CD8-positive, alpha-beta memory T cell (primary cell): ENCODE data around the gene FAM114A2. TPM values are rescaled to one million over a fixed set of nuclear protein-coding genes. Genes with fewer than 3 reads are reported as not detected.
A peak's percentile ranks its signal among the peaks of the same experiment; 100 is the strongest.

Experiments
- CTCF ChIA-PET: fragments of 350-600 bp; sonication (Branson Sonifier 250); formaldehyde crosslinking; loops from one replicate; lab custom pipeline; 2021; ENCODE audit warnings: antibody characterized with exemption; lab: Charles Lee
- POLR2A ChIA-PET: fragments of 350-600 bp; sonication (Branson Sonifier 250); formaldehyde crosslinking; loops from one replicate; lab custom pipeline; 2021; ENCODE audit warnings: antibody characterized with exemption; lab: Charles Lee
- DNase-seq, 5 donors: peaks; one replicate each; pipeline versions ENCODE4 v3.0.0 to v3.0.0-alpha.2; 2020 to 2022; ENCODE audit warnings: mixed read lengths in 1 of 5
- H3K27ac ChIP-seq: one replicate; pipeline ENCODE4 v1.7.0; 2013; ENCODE audit warnings: low read depth, mild to moderate bottlenecking, low read length, moderate library complexity
- H3K27me3 ChIP-seq: 2 replicates; pipeline ENCODE4 v1.7.0; 2013; ENCODE audit warnings: low read length, mild to moderate bottlenecking; ENCODE audit not compliant: insufficient read depth, poor library complexity, severe bottlenecking
- H3K36me3 ChIP-seq: 2 replicates; pipeline ENCODE4 v1.7.0; 2013; ENCODE audit warnings: mild to moderate bottlenecking, low read length, moderate library complexity; ENCODE audit not compliant: insufficient read depth
- H3K4me1 ChIP-seq: 2 replicates; pipeline ENCODE4 v1.7.0; 2013; ENCODE audit warnings: mild to moderate bottlenecking, low read length, moderate library complexity; ENCODE audit not compliant: insufficient read depth
- H3K4me3 ChIP-seq: 2 replicates; pipeline ENCODE4 v1.7.0; 2013; ENCODE audit warnings: mild to moderate bottlenecking, low read length
- H3K9me3 ChIP-seq: 2 replicates; pipeline ENCODE4 v1.7.0; 2013; ENCODE audit warnings: mild to moderate bottlenecking, low read length
- H3K27ac Mint-ChIP-seq, 8 donors: one replicate each; pipeline ENCODE4 v1.8.0; 2020 to 2021; ENCODE audit warnings: mixed read lengths in 8 of 8, mild to moderate bottlenecking in 6 of 8, inconsistent platforms in 3 of 8, moderate library complexity in 3 of 8
- H3K27me3 Mint-ChIP-seq, 2 donors: one replicate each; pipeline ENCODE4 v1.8.0; 2020 to 2021; ENCODE audit warnings: mixed read lengths in 2 of 2, mild to moderate bottlenecking in 1 of 2, moderate library complexity in 1 of 2
- H3K36me3 Mint-ChIP-seq, 3 donors: one replicate each; pipeline ENCODE4 v1.8.0; 2020 to 2021; ENCODE audit warnings: mixed read lengths in 3 of 3, inconsistent platforms in 1 of 3, mild to moderate bottlenecking in 1 of 3
- H3K4me1 Mint-ChIP-seq, 3 donors: one replicate each; pipeline ENCODE4 v1.8.0; 2020 to 2021; ENCODE audit warnings: mixed read lengths in 3 of 3, inconsistent platforms in 1 of 3, mild to moderate bottlenecking in 1 of 3
- H3K4me3 Mint-ChIP-seq, 7 donors: one replicate each; pipeline ENCODE4 v1.8.0; 2020 to 2021; ENCODE audit warnings: mixed read lengths in 7 of 7, mild to moderate bottlenecking in 6 of 7, moderate library complexity in 4 of 7, inconsistent platforms in 2 of 7
- H3K9me3 Mint-ChIP-seq, 5 donors: one replicate each; pipeline ENCODE4 v1.8.0; 2020 to 2022; ENCODE audit warnings: mixed read lengths in 5 of 5, mild to moderate bottlenecking in 3 of 5, moderate library complexity in 2 of 5, inconsistent platforms in 1 of 5
- polyA plus RNA-seq: library from polyadenylated mRNA; unstranded; fragments of 300-500 nt; fragmentation: Illumina TruSeq; gene quantifications from one replicate; pipeline ENCODE4 v1.2.3, GENCODE V29; 2021
- total RNA-seq, 2 experiments: library from RNA; stranded (reverse); gene quantifications; one replicate each; pipeline ENCODE4 v1.2.3, GENCODE V29; 2021

FAM114A2 gene
- total and polyA plus RNA-seq, 3 experiments from 2014 or later = 17.9 to 26.6 (median 23.4) TPM

GRCh38 chr5:153969563-153969895 is 69.2 kb downstream of the FAM114A2 start:
- peaks cover 5 to 9% of the 10 kb centered on the region in 2 donors for H3K27me3 Mint-ChIP-seq
- H3K36me3 Mint-ChIP-seq = peaks cover 0 to 2% (median 0%) of the 10 kb centered on the region in 3 donors
- H3K27ac Mint-ChIP-seq = no peak overlapping the region
- H3K9me3 Mint-ChIP-seq = peaks cover 0 to 1% (median 0%) of the 10 kb centered on the region in 5 donors
- Histone ChIP-seq H3K27ac (no peak overlapping the region), H3K27me3 (peaks cover 3% of the 10 kb centered on the region), H3K9me3 (no peaks in the 10 kb centered on the region), H3K36me3 (no peaks in the 10 kb centered on the region), H3K4me1 (no peaks in the 10 kb centered on the region), H3K4me3 (no peak overlapping the region)
- peaks cover 0 to 3% (median 0%) of the 10 kb centered on the region in 3 donors for H3K4me1 Mint-ChIP-seq
- ChIA-PET CTCF (interaction anchor here (1.3 kb wide), 1 partner anchor 437 kb away, joined by 3 read pairs; no protein-coding TSS in a partner anchor), POLR2A (no interaction called here)
- no peak for DNase-seq
- no peak overlapping the region for H3K4me3 Mint-ChIP-seq

GRCh38 chr5:153968761-153969562 is 69.7 kb downstream of the FAM114A2 start:
- Histone ChIP-seq H3K27ac (no peak overlapping the region), H3K4me1 (no peaks in the 10 kb centered on the region), H3K36me3 (no peaks in the 10 kb centered on the region), H3K4me3 (no peak overlapping the region), H3K27me3 (peaks cover 3% of the 10 kb centered on the region), H3K9me3 (no peaks in the 10 kb centered on the region)
- Mint-ChIP-seq H3K36me3 (peaks cover 0 to 2% (median 0%) of the 10 kb centered on the region in 3 donors), H3K9me3 (peaks cover 0 to 1% (median 0%) of the 10 kb centered on the region in 5 donors), H3K4me1 (peaks cover 0 to 3% (median 0%) of the 10 kb centered on the region in 3 donors), H3K27me3 (peaks cover 5 to 9% of the 10 kb centered on the region in 2 donors), H3K4me3 (no peak overlapping the region), H3K27ac (peak overlapping the region in 2 of 8 donors; percentile 45 to 84)
- ChIA-PET CTCF (no interaction called here), POLR2A (no interaction called here)
- no peak for DNase-seq

GRCh38 chr5:153964880-153965645 is 73.6 kb downstream of the FAM114A2 start:
- no peaks in the 10 kb centered on the region for H3K9me3 ChIP-seq
- Mint-ChIP-seq H3K4me1 (peaks cover 12 to 17% (median 14%) of the 10 kb centered on the region in 3 donors), H3K27me3 (peaks cover 5 to 9% of the 10 kb centered on the region in 2 donors), H3K4me3 (no peak overlapping the region), H3K27ac (peak overlapping the region in 2 of 8 donors; percentile 30 to 47), H3K36me3 (no peaks in the 10 kb centered on the region), H3K9me3 (no peaks in the 10 kb centered on the region)
- POLR2A ChIA-PET = no interaction called here
- no peaks in the 10 kb centered on the region for H3K36me3 ChIP-seq
- peaks cover 3% of the 10 kb centered on the region for H3K27me3 ChIP-seq
- H3K4me3 ChIP-seq = no peak overlapping the region
- H3K4me1 ChIP-seq = peaks cover 11% of the 10 kb centered on the region
- CTCF ChIA-PET = interaction anchor here (0.8 to 3.2 kb wide), 8 partner anchors 10 to 1432 kb away, joined by 3 to 22 read pairs (median 4); no protein-coding TSS in a partner anchor
- DNase-seq = peak in 3 of 5 donors; percentile 9 to 26 (median 18)
- no peak overlapping the region for H3K27ac ChIP-seq

- peaks cover 3% of the 10 kb centered on the region for H3K27me3 ChIP-seq
- Mint-ChIP-seq H3K27me3 (peaks cover 5 to 9% of the 10 kb centered on the region in 2 donors), H3K36me3 (no peaks in the 10 kb centered on the region), H3K9me3 (no peaks in the 10 kb centered on the region), H3K27ac (peak overlapping the region in 1 of 8 donors; percentile 47), H3K4me1 (peaks cover 19 to 23% (median 20%) of the 10 kb centered on the region in 3 donors), H3K4me3 (no peak overlapping the region)
- H3K27ac ChIP-seq = no peak overlapping the region
- H3K9me3 ChIP-seq = no peaks in the 10 kb centered on the region
- no peak overlapping the region for H3K4me3 ChIP-seq
- no peak for DNase-seq
- no peaks in the 10 kb centered on the region for H3K36me3 ChIP-seq
- POLR2A ChIA-PET = no interaction called here
- CTCF ChIA-PET = interaction anchor here (1.0 to 3.2 kb wide), 7 partner anchors 10 to 1431 kb away, joined by 3 to 22 read pairs (median 5); no protein-coding TSS in a partner anchor
- peaks cover 15% of the 10 kb centered on the region for H3K4me1 ChIP-seq
Observed at GRCh38 chr5:153964191-153964879, 74.4 kb downstream of the FAM114A2 start.

- no peak overlapping the region for H3K27ac ChIP-seq
- no peaks in the 10 kb centered on the region for H3K27me3 ChIP-seq
- DNase-seq = peak in 4 of 5 donors; percentile 4 to 60 (median 16)
- ChIA-PET CTCF (no interaction called here), POLR2A (no interaction called here)
- H3K4me3 Mint-ChIP-seq = peak overlapping the region in 6 of 7 donors; percentile 26 to 75 (median 56)
- H3K27me3 Mint-ChIP-seq = no peaks in the 10 kb centered on the region
- no peaks in the 10 kb centered on the region for H3K9me3 Mint-ChIP-seq
- H3K36me3 ChIP-seq = no peaks in the 10 kb centered on the region
- no peak overlapping the region for H3K4me3 ChIP-seq
- no peaks in the 10 kb centered on the region for H3K36me3 Mint-ChIP-seq
- peaks cover 19 to 23% (median 20%) of the 10 kb centered on the region in 3 donors for H3K4me1 Mint-ChIP-seq
- no peaks in the 10 kb centered on the region for H3K9me3 ChIP-seq
- H3K4me1 ChIP-seq = peaks cover 15% of the 10 kb centered on the region
- H3K27ac Mint-ChIP-seq = peak overlapping the region in 7 of 8 donors; percentile 16 to 94 (median 82)
Observed at GRCh38 chr5:153960269-153961215, 78.2 kb downstream of the FAM114A2 start.

DNA sequence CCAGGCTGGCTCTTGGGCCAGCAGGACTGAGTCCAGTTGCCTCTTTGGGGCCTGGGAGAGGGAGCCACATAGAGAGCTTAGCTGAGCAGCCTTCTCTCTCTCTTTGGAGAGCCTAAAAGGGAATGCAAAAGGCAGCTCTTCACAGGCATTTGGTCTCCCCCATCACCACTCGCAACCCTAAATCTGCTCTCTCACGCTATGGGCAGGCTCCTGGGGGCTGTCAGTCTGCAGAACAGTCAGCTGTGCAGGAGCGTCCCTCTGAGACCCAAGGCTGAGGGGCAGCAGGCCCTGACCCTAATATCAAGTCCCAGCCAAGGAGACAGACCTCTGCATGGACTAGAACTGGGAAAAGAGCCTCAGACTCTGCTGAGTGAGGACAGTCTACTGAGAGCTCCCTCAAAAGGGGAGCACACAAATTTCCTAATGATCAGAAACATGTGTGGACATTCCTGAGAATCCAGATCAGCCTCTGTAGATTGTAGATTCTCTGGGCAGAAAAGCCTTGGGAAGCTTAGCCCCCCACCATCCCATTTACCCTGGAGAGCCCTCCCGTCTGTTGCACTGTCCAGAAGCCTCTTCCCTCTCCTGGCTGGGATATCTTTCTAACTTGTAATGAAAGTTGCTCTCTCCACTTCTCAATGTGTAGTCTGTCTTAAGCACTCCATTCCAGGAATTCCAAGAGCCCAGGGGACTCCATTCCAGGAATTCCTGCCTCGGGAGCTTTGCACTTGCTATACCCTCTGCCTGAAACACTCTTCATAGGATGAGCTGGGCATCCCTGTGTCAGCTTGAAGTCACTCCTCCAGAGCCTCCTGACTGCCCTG is 79.4 kb downstream of the FAM114A2 start:
- DNase-seq = no peak
- Mint-ChIP-seq H3K27me3 (no peaks in the 10 kb centered on the region), H3K36me3 (peaks cover 0 to 3% (median 0%) of the 10 kb centered on the region in 3 donors), H3K9me3 (no peaks in the 10 kb centered on the region), H3K4me1 (peaks cover 17 to 23% (median 19%) of the 10 kb centered on the region in 3 donors), H3K4me3 (no peak overlapping the region), H3K27ac (peak overlapping the region in 5 of 8 donors; percentile 56 to 94 (median 84))
- no peaks in the 10 kb centered on the region for H3K36me3 ChIP-seq
- H3K4me1 ChIP-seq = peaks cover 15% of the 10 kb centered on the region
- POLR2A ChIA-PET = no interaction called here
- CTCF ChIA-PET = no interaction called here
- no peak overlapping the region for H3K27ac ChIP-seq
- H3K4me3 ChIP-seq = no peak overlapping the region
- no peaks in the 10 kb centered on the region for H3K27me3 ChIP-seq
- no peaks in the 10 kb centered on the region for H3K9me3 ChIP-seq
